ENCODE results near the gene IL27RA.
"Not testable (repeated sequence)": the region's sequence is repeated elsewhere in the genome, so short reads cannot be mapped to it uniquely, and the experiment has no call there.

The IL27RA gene

DNA sequence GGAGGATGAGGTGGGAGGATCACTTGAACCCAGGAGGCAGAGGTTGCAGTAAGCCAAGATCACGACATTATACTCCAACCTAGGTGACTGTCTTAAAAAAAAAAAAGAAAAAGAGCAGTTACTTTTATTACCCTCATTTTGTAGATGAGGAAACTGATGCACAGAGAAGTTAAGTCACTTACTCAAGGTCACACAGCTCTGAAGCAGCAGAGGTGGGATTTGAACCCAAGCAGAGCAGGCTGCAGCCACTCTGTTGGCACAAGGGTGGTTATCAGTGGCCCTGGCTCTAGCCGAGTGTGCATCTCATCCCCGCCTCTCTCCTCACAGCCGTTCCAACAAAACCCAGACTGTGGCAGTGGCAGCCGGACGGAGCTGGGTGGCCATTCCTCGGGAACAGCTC lies 7.6 kb downstream of the IL27RA start:
- ChIA-PET POLR2A (no interaction called here), CTCF (no interaction called here)

DNA sequence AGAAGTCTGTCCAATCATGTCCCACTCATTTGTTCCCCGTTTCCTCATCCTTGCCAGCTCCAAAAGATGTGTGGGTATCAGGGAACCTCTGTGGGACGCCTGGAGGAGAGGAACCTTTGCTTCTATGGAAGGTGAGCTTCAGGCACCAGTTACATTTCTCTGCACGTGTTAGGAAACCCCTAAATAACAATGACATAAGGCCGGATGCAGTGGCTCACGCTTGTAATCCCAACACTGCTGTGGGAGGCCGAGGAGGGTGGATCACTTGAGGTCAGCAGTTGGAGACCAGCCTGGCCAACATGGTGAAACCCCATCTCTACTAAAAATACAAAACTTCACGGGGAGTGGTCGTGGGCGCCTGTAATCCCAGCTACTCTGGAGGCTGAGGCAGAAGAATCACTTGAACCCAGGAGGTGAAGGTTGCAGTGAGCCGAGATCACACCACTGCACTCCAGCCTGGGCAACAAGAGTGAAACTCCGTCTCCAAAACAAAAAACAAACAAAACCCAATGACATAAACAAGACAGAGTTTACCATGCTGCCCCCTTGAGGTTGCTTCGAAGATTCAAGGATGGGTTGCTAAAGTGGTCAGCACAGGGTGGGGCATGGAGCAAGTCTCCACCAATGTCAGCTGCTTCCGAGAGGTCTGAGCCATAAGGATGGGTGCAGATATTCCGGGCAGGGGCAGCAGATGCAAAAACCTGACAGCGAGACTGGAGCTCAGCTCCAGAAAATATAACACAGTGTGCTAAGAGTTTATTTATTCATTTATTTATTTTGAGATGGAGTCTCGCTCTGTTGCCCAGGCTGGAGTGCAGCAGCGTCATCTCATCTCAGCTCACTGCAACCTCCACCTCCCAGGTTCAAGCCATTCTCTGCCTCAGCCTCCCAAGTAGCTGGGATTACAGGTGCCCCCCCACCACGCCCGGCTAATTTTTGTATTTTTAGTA lies 11.4 kb downstream of the IL27RA start:
- ChIA-PET CTCF (interaction anchor here (0.5 to 1.9 kb wide), 8 partner anchors 10 to 181 kb away, joined by 3 to 15 read pairs (median 4); partner anchors contain the start of genes IL27RA, MISP3 and RLN3), POLR2A (interaction anchor here (1.8 kb wide), 1 partner anchor 11 kb away, joined by 7 read pairs; the partner anchor contains the start of gene IL27RA)
- DNase-seq (ENCODE audit: extremely low spot score), result peak; percentile 69

More for the DNA sequence above, 7.6 kb downstream of the IL27RA start:
- DNase-seq (ENCODE audit: extremely low spot score), result no peak
- TF ChIP-seq FOXM1 (IDR thresholded peaks at IDR 0.05; ENCODE audit: borderline replicate concordance), result no peak
- TF ChIP-seq SUZ12 (IDR thresholded peaks at IDR 0.05), result no peak
- TF ChIP-seq NFRKB (IDR thresholded peaks at IDR 0.05), result no peak
- TF ChIP-seq SP1 (IDR thresholded peaks at IDR 0.05), result no peak
- TF ChIP-seq CTBP1 (IDR thresholded peaks at IDR 0.05; ENCODE audit: borderline replicate concordance), result no peak
- no peak for TF ChIP-seq L3MBTL2 (conservative IDR thresholded peaks at IDR 0.05)
- TF ChIP-seq LEF1 (IDR thresholded peaks at IDR 0.05; ENCODE audit: borderline replicate concordance), result no peak
- TF ChIP-seq HDGF (IDR thresholded peaks at IDR 0.05; ENCODE audit: borderline replicate concordance), result no peak

DNA sequence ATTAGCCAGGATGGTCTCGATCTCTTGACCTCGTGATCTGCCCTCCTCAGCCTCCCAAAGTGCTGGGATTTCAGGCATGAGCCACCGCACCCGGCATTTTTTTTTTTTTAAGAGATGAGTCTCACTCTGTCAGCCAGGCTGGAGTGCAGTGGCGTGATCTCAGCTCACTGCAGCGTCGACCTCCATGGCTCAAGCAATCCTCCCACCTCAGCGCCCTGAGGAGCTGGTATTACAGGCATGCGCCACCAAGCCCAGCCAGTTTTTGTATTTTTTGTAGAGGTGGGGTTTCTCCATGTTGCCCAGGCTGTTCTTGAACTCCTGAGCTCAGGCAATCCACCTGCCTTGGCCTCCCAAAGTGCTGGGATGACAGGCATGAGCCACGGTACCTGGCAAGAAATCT lies 16.3 kb downstream of the IL27RA start:
- ChIA-PET POLR2A (interaction anchor here (1.3 kb wide), 1 partner anchor 9 kb away, joined by 3 read pairs; no protein-coding TSS in a partner anchor), CTCF (interaction anchor here (1.5 kb wide), 1 partner anchor 24 kb away, joined by 3 read pairs; the partner anchor contains the start of gene MISP3)
- DNase-seq (ENCODE audit: extremely low spot score), result not testable (repeated sequence)

GRCh38 chr19:14048443-14049153 lies 17.0 kb downstream of the IL27RA start:
- CTCF ChIA-PET, result interaction anchor here (0.7 to 1.5 kb wide), 3 partner anchors 17 to 209 kb away, joined by 3 to 8 read pairs (median 4); partner anchors contain the start of genes IL27RA and MISP3
- POLR2A ChIA-PET, result interaction anchor here (1.3 kb wide), 1 partner anchor 9 kb away, joined by 3 read pairs; no protein-coding TSS in a partner anchor
- no peak for TF ChIP-seq LEF1 (IDR thresholded peaks at IDR 0.05; ENCODE audit: borderline replicate concordance)
- TF ChIP-seq BHLHE40 (IDR thresholded peaks at IDR 0.05; ENCODE audit: borderline replicate concordance), result no peak
- DNase-seq (ENCODE audit: extremely low spot score), result peak; percentile 80

DNA sequence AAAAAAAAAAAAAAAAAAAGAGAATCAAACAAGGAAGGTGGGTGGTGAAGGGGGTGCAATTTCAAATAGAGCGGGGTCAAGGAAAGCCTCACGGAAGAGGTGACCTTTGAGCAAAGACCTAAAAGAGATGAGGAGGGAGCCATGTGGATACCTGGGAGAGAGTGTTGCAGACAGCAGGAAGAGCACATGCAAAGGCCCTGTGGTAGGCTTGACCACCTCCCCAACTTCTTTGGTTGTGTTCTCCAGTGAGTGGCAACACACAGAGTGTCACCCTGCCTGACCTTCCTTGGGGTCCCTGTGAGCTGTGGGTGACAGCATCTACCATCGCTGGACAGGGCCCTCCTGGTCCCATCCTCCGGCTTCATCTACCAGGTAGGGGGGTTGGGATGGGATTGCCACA lies 18.9 kb downstream of the IL27RA start:
- ChIA-PET POLR2A (no interaction called here), CTCF (interaction anchor here (0.9 kb wide), 1 partner anchor 19 kb away, joined by 5 read pairs; the partner anchor contains the start of gene IL27RA)
- TF ChIP-seq LEF1 (IDR thresholded peaks at IDR 0.05; ENCODE audit: borderline replicate concordance), result no peak
- no peak for TF ChIP-seq SUZ12 (IDR thresholded peaks at IDR 0.05)
- TF ChIP-seq ZNF384 (IDR thresholded peaks at IDR 0.05), result no peak
- TF ChIP-seq TARDBP (IDR thresholded peaks at IDR 0.05), result no peak
- no peak for TF ChIP-seq NFRKB (IDR thresholded peaks at IDR 0.05)
- no peak for TF ChIP-seq L3MBTL2 (conservative IDR thresholded peaks at IDR 0.05)
- TF ChIP-seq HDGF (IDR thresholded peaks at IDR 0.05; ENCODE audit: borderline replicate concordance), result no peak
- TF ChIP-seq BHLHE40 (IDR thresholded peaks at IDR 0.05; ENCODE audit: borderline replicate concordance), result no peak
- TF ChIP-seq FOXA1 (IDR thresholded peaks at IDR 0.05), result no peak
- DNase-seq (ENCODE audit: extremely low spot score), result no peak

DNA sequence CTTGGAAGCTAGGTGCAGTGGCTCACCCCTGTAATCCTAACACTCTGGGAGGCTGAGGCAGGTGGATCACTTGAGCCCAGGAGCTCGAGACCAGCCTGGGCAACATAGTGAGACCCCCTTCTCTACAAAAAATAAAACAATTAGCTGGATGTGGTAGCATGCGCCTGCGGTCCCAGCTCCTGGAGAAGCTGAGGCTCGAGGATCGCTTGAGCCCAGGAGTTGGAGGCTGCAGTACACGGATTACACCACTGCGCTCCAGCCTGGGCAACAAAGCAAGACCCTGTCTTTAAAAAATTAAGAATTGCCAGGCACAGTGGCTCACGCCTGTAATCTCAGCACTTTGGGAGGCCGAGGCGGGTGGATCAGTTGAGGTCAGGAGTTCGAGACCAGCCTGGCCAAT lies 19.4 kb downstream of the IL27RA start:
- CTCF ChIA-PET, result interaction anchor here (0.9 kb wide), 1 partner anchor 19 kb away, joined by 5 read pairs; the partner anchor contains the start of gene IL27RA
- POLR2A ChIA-PET; DNase-seq (ENCODE audit: extremely low spot score): not testable (repeated sequence)

DNA sequence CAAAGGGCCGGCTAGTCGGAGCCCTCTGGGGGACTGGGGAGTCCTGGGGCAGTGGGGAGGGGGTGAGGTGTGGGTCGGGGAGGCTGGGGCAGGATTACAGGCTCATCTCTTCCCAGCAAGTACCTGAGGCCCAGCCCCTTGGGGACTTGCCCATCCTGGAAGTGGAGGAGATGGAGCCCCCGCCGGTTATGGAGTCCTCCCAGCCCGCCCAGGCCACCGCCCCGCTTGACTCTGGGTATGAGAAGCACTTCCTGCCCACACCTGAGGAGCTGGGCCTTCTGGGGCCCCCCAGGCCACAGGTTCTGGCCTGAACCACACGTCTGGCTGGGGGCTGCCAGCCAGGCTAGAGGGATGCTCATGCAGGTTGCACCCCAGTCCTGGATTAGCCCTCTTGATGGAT lies 20.4 kb downstream of the IL27RA start:
- no peak for DNase-seq (ENCODE audit: extremely low spot score)
- ChIA-PET POLR2A (no interaction called here), CTCF (interaction anchor here (2.3 kb wide), 1 partner anchor 9 kb away, joined by 15 read pairs; no protein-coding TSS in a partner anchor)
- no peak for TF ChIP-seq NFRKB (IDR thresholded peaks at IDR 0.05)
- TF ChIP-seq ELF4 (IDR thresholded peaks at IDR 0.05), result no peak
- no peak for TF ChIP-seq SUZ12 (IDR thresholded peaks at IDR 0.05)
- TF ChIP-seq FOXA1 (IDR thresholded peaks at IDR 0.05), result no peak
- TF ChIP-seq L3MBTL2 (conservative IDR thresholded peaks at IDR 0.05), result no peak
- no peak for TF ChIP-seq SP1 (IDR thresholded peaks at IDR 0.05)
- no peak for TF ChIP-seq BHLHE40 (IDR thresholded peaks at IDR 0.05; ENCODE audit: borderline replicate concordance)
- no peak for TF ChIP-seq LEF1 (IDR thresholded peaks at IDR 0.05; ENCODE audit: borderline replicate concordance)
- no peak for TF ChIP-seq ARNT (IDR thresholded peaks at IDR 0.05)
- TF ChIP-seq FOXK2 (IDR thresholded peaks at IDR 0.05), result no peak
- no peak for TF ChIP-seq HDGF (IDR thresholded peaks at IDR 0.05; ENCODE audit: borderline replicate concordance)
- TF ChIP-seq TARDBP (IDR thresholded peaks at IDR 0.05), result no peak

DNA sequence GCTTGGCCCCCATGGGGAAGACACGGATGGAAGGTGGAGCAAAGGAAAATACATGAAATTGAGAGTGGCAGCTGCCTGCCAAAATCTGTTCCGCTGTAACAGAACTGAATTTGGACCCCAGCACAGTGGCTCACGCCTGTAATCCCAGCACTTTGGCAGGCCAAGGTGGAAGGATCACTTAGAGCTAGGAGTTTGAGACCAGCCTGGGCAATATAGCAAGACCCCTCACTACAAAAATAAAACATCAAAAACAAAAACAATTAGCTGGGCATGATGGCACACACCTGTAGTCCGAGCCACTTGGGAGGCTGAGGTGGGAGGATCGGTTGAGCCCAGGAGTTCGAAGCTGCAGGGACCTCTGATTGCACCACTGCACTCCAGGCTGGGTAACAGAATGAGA lies 20.9 kb downstream of the IL27RA start:
- TF ChIP-seq PKNOX1 (IDR thresholded peaks at IDR 0.05) (no peak), CTBP1 (IDR thresholded peaks at IDR 0.05; ENCODE audit: borderline replicate concordance) (no peak)
- POLR2A ChIA-PET, result interaction anchor here (1.1 kb wide), 1 partner anchor 46 kb away, joined by 3 read pairs; the partner anchor contains the start of gene RFX1
- CTCF ChIA-PET, result interaction anchor here (2.3 kb wide), 1 partner anchor 10 kb away, joined by 15 read pairs; no protein-coding TSS in a partner anchor

More for the DNA sequence above, 20.9 kb downstream of the IL27RA start:
- no peak for DNase-seq (ENCODE audit: extremely low spot score)
